Measurements from ENCODE around the gene ZNF69.
"Not testable (repeated sequence)": the region's sequence is repeated elsewhere in the genome, so short reads cannot be mapped to it uniquely, and the experiment has no call there.

The ZNF69 gene

DNA sequence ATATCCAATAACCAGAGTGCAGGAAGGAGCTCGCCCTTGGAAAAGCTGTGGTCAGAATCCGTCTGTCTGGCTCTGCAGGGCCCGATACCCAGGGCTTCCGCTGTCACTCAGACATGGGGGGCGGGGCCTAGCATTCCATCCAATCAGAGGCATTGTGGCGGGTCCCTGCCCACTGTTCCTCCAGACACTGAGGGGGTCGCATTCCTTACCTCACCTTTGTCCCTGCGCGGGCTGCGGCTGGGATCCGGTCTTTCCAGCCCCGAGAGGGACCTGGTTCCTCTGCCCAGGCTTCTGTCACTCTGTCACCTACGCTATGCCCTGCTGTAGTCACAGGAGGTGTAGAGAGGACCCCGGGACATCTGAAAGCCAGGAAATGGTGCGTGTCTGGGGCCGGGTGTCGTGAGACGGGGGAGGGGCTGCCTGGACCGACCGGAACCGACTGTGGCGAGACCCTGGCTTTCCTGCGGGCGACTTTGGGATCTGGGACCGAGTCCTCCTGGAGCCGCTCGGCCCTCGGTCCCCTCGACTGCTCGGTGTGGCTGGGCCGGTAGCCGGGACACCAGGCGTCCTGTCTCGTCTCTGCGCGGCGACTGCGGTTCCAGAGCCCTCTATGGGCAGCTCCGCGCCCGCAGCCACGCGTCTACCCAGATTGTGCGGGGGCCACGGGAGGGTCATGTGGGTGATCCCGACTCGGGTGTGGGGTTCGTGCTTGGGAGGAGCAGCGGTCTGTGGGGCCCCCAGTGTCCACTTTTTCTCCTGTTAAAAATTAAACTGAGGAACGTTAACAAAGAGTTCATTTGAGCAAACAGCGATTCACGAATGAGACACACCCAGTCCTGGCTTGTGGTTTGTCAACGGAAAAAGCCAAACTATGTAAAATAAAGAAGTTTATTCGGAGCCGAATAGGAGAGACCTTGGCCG lies at the start of gene ZNF69:
TSS of gene ZNF69 (plus strand) at position 172 of the 921 bp plus-strand sequence. CDS start at position 314, 142 bp downstream.
- DNase-seq (ENCODE audit: low read depth, low spot score) = peak; percentile 2

- no peak for DNase-seq (ENCODE audit: low read depth, low spot score)
These were observed 43.9 kb upstream of the ZNF69 start for GRCh38 chr19:11843722-11844121.

DNA sequence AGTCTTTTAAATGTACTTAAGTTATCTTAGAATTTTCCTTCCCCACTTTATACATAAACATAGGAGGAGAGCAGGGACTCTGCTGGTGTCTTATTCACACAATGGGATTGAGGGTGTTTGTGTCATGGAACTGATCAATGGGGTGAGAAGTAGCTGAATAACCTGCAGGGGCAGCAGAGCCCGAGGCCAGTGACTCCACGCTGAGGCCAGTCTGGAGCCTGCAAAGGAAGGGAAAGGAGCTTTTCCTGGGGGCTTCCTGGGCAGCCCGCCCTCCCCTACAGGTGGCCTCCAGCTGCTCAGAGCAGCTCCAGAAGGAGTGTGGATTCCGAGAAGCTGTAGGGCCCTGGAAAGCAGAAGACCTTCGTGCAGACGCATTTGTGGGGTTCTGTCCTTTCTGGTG lies 40.0 kb upstream of the ZNF69 start:
- not testable (repeated sequence) for DNase-seq (ENCODE audit: low read depth, low spot score)

DNA sequence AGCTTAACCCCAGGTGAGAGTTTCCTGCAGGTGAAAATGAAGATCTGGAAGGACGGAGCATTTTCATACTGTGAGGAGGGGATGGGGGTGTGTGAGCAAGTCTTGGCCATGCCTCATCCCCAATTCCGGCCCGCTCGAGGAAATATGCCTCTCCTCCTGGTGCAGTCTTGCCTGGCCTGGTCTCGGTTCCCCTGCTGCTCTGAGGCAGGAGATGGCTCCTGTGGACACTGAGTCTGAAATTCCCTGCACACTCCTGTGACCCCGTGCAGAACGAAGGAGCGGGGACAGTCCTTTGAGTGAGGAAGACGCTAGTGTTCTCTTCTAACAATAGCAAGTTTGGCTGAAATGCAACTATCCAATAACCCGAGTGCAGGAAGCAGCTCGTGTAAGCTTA lies 39.4 kb upstream of the ZNF69 start:
- DNase-seq (ENCODE audit: low read depth, low spot score) = no peak

DNA sequence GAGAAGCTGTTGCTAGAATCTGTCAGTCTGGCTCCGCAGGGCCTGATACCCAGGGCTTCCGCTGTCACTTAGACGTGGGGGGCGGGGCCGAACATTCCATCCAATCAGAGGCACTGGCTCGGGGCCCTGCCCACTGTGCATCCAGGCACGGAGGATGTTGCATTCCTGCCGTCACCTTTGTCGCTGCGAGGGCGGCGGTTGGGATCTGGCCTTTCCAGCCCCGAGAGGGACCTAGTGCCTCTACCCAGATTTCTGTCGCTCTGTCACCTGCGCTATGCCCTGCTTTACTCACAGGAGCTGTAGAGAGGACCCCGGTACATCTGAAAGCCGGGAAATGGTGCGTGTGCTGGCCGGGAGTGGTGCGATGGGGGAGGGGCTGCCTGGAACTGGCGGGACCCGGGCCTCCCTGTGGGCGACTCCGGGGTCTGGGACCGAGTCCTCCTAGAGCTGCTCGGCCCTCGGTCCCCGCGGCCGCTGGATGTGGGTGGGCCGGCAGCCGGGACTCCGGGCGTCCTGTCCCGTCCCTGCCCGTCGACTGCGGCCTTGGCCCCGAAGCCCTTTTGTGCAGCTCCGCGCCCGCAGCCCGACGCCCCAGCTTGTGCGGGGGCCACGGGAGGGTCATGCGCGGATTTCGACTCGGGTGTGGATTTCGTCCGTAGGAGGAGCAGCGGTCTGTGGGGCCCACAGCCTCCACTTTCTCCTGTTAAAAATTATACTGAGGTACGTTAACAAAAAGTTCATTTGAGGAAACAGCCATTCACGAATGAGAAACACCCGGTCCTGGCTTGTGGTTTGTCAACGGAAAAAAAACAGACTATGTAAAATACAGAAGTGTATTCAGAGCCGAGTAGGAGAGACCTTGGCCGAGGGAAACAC lies 38.8 kb upstream of the ZNF69 start, which contains the start of gene ZNF439:
TSS of gene ZNF439 (plus strand) at position 133 of the 876 bp plus-strand sequence. CDS start at position 275, 142 bp downstream.
- DNase-seq (ENCODE audit: low read depth, low spot score) = peak; percentile 64

DNA sequence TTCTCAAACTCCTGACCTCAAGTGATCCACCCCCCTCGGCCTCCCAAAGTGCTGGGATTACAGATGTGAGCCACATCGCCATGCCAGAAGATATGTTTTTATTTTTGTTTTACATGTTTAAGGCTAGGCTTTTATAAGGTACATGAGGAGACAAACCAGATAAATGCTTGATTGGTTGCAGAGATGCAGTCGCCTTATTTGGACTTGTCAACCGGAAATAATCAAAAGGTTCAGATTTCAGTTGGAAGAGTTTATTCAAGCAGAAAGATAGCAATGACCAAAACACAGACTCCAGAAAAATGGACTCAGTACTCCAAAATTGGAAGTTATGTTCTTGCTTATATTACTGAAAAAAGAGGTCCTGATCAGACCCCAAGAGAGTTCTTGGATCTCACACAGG lies 37.3 kb upstream of the ZNF69 start:
- not testable (repeated sequence) for DNase-seq (ENCODE audit: low read depth, low spot score)

GRCh38 chr19:11853358-11853757 lies 34.2 kb upstream of the ZNF69 start:
- DNase-seq (ENCODE audit: low read depth, low spot score) = no peak

DNA sequence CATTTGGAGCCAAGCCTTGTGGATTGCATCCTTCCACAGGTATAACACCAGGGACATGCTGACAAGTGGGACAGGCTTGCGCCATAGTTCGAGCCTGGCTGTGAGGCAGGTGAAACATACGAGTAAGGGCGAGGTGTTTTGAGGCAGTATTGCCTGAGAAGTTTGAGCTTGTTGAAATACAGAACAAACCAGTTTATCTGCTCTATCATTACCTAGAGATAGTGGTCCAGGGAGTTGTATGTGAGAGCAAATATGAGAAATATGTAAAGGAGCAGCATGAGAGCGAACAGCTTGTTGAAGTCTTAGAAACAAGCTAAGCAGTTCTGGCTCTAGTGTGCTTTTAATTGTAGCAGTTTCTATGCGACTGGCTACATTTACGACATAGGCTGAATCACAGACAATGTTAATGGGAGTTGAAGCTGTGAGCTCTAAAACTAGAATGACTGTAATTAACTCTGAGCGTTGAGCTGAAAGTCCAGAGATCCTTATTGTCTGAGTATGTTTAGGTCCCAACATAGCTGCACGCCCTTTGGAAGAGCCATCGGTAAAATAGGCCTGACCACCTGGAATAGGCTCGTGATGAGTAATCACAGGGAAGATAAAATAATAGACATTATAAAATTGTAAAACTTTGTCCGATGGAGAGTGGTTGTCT lies 30.9 kb upstream of the ZNF69 start:
- no peak for DNase-seq (ENCODE audit: low read depth, low spot score)

DNA sequence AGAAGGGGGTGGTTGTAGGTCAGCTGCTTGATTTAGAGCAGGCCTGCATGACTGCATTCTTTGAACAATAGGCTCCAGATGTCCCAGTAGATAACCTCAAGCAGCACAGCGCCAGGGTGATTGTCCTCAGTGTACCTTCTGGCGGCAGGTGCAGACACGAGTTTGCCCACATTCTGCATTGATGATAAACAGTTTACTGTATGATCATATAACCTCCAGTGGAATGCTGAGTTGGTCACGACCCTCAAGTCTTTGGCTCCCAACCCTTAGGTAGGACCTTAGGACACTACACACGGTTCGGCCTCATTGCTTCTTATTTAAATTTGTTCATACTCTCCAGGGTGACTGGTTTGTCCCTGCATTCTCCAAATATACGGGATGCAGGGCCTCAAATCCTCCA lies 26.9 kb upstream of the ZNF69 start:
- DNase-seq (ENCODE audit: low read depth, low spot score) = no peak

DNA sequence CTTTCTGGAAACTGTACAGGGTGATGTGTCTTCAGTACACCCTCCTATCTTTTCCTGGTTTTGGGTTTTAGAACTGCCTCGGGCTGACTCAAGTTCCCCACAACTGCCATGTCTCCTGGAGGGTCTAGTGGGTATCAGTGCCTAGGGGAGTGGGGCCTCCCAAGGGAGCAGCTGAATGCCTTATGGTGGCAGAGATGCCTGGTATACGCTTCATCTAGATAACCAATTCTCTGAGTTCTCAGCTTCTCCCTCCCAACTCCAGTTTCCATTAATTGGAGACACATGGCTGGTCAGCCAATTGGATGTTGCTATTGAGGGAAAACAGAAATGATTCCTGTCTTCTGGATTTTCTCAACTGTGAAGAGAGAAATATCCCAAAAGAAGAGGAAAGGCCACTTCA lies 26.3 kb upstream of the ZNF69 start:
- DNase-seq (ENCODE audit: low read depth, low spot score) = no peak

- not testable (repeated sequence) for DNase-seq (ENCODE audit: low read depth, low spot score)
These were observed 19.8 kb upstream of the ZNF69 start for GRCh38 chr19:11867766-11868165.

GRCh38 chr19:11868188-11868587 lies 19.4 kb upstream of the ZNF69 start:
- no peak for DNase-seq (ENCODE audit: low read depth, low spot score)

- DNase-seq (ENCODE audit: low read depth, low spot score) = no peak
These were observed 15.0 kb upstream of the ZNF69 start for GRCh38 chr19:11872624-11873023.

GRCh38 chr19:11873762-11874161 lies 13.8 kb upstream of the ZNF69 start:
- no peak for DNase-seq (ENCODE audit: low read depth, low spot score)

- peak; percentile 16 for DNase-seq (ENCODE audit: low read depth, low spot score)
These were observed 7.8 kb upstream of the ZNF69 start for GRCh38 chr19:11879687-11880266.

GRCh38 chr19:11880598-11880997 lies 7.0 kb upstream of the ZNF69 start:
- no peak for DNase-seq (ENCODE audit: low read depth, low spot score)

GRCh38 chr19:11881151-11881800 lies 6.3 kb upstream of the ZNF69 start:
- DNase-seq (ENCODE audit: low read depth, low spot score) = peak; percentile 10

GRCh38 chr19:11882606-11883005 lies 5.0 kb upstream of the ZNF69 start:
- DNase-seq (ENCODE audit: low read depth, low spot score) = no peak

- DNase-seq (ENCODE audit: low read depth, low spot score) = no peak
These were observed 360 bp upstream of the ZNF69 start for GRCh38 chr19:11887234-11887610.

DNA sequence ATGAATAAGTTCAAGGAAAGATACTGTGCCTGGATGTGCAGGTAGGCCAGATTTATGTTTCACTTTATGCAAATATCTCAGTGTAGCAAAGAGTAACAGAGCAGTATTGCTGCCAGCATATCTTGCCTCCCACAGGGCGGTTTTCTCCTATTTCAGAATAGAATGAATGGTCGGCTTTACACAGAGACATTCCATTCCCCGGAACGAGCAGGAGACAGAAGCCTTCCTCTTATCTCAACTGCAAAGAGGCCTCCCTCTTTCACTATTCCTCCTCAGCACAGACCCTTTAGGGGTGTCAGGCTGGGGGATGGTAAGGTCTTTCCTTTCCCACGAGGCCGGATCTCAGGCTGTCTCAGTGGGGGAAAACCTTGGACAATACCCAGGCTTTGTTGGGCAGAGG lies 2.3 kb downstream of the ZNF69 start:
- not testable (repeated sequence) for DNase-seq (ENCODE audit: low read depth, low spot score)

DNA sequence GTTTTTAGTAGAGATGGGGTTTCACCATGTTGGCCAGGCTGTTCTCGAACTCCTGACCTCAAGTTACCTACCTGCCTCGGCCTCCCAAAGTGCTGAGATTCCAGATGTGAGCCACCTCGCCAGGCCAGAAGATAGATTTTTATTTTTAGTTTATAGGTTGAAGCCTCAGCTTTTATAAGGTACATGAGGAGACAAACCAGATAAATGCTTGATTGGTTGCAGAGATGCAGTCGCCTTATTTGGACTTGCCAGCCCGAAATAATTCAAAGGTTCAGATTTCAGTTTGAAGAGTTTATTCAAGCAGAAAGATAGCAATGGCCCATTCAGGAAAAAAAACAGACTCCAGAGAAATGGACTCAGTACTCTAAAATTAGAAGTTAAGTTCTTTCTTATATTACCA lies 3.1 kb downstream of the ZNF69 start:
- no peak for DNase-seq (ENCODE audit: low read depth, low spot score)

All from activated CD4-positive, CD25-positive, alpha-beta regulatory T cell treated with anti-CD3 and anti-CD28 coated beads, Interleukin-2, amount 50 U/mL, for 16 hours (primary cell).